Stomach smooth muscle (tissue), 2 donors: Measurements from ENCODE around the gene VSTM1.
"Not testable (repeated sequence)": the region's sequence is repeated elsewhere in the genome, so short reads cannot be mapped to it uniquely, and the experiment has no call there.

Experiments
- H3K27ac ChIP-seq: one replicate; pipeline ENCODE4 v1.7.0; 2013; ENCODE audit warnings: mild to moderate bottlenecking, low read length, inconsistent platforms
- H3K27me3 ChIP-seq, 2 donors: one replicate each; pipeline ENCODE4 v1.7.0; 2013; ENCODE audit warnings: low read length in 2 of 2; ENCODE audit not compliant: insufficient read depth in 2 of 2, control insufficient read depth in 1 of 2
- H3K36me3 ChIP-seq, 2 donors: one replicate each; pipeline ENCODE4 v1.7.0; 2013; ENCODE audit warnings: low read length in 2 of 2; ENCODE audit not compliant: control insufficient read depth in 2 of 2, insufficient read depth in 2 of 2
- H3K4me1 ChIP-seq: one replicate; pipeline ENCODE4 v1.7.0; 2013; ENCODE audit warnings: low read length; ENCODE audit not compliant: control insufficient read depth, insufficient read depth
- H3K4me3 ChIP-seq, 2 donors: one replicate each; pipeline ENCODE4 v1.7.0; 2013; ENCODE audit warnings: low read length in 2 of 2
- H3K9ac ChIP-seq, 2 donors: one replicate each; pipeline ENCODE4 v1.7.0; 2013; ENCODE audit warnings: low read length in 2 of 2, mild to moderate bottlenecking in 1 of 2
- H3K9me3 ChIP-seq, 2 donors: one replicate each; pipeline ENCODE4 v1.7.0; 2013; ENCODE audit warnings: low read length in 2 of 2; ENCODE audit not compliant: control insufficient read depth in 2 of 2
- donor health status: healthy.
- donor health status: Pancreatic carcinoma.

VSTM1 gene

DNA sequence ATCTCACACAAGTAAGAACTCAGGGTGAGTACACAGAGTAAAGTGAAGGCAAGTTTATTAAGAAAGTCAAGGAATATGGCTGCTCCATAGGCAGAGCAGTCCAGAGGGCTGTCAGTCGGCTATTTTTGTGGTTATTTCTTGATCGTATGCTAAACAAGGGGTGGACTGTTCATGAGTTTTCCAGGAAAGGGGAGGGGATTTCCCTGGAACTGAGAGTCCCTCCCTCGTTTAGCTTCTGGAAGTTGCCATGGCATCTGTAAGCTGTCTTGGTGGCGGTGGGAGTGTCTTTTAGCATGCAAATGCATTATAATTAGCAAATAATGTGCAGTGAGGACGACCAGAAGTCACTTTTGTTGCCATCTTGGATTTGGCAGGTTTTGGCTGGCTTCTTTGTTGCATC, 5.8 kb upstream of the VSTM1 start:
- H3K4me3 ChIP-seq: no peak overlapping the region
- no peaks in the 10 kb centered on the region for H3K4me1 ChIP-seq
- H3K9me3 ChIP-seq: peaks cover 4 to 14% of the 10 kb centered on the region in 2 donors
- H3K27me3 ChIP-seq: no peaks in the 10 kb centered on the region
- no peak overlapping the region for H3K27ac ChIP-seq
- no peaks in the 10 kb centered on the region for H3K36me3 ChIP-seq
- no peak overlapping the region for H3K9ac ChIP-seq

DNA sequence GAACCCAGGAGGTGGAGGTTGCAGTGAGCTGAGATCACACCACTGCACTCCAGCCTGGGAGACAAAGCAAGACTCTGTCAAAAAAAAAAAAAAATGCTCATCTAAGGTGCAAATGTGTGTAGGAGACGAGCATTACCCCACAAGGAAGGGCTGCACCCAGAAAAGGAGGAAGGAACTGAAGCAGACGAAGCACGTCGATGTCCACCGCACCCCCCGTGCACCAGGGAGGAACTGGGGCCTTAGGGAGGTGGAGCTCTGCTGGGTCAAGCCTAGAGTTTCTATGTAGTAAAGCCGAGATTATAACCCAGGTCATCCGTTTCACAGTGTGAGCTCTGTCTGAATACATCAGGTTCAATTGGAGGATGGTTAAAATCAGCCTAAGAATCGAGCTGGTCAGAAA, 1.1 kb downstream of the VSTM1 start:
- Histone ChIP-seq H3K4me1 (no peaks in the 10 kb centered on the region), H3K36me3 (no peaks in the 10 kb centered on the region), H3K27me3 (peaks cover 0 to 3% of the 10 kb centered on the region in 2 donors), H3K27ac (no peak overlapping the region), H3K4me3 (no peak overlapping the region), H3K9ac (no peak overlapping the region), H3K9me3 (peaks cover 0 to 7% of the 10 kb centered on the region in 2 donors)

DNA sequence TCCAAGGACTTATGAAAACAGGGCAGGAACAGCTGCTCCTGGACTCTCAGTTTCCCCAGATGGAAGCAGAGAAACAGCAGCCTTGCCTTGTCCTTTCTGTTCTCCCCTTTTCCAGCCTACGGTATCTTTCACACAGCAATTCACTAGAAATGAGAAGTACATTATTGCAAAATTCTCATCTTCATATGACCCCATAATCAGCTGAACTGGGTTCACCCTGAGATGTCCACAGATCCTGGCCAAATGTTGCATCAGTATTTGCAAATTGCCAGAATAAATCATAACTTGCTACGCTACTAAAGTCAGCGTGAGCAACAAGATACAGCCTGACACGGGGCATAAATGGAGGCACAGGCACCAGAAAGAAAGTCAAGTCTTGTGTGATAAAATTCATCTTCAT, 16.1 kb downstream of the VSTM1 start:
- Histone ChIP-seq H3K36me3 (no peaks in the 10 kb centered on the region), H3K4me3 (no peak overlapping the region), H3K9me3 (no peaks in the 10 kb centered on the region), H3K27me3 (peaks cover 6 to 7% of the 10 kb centered on the region in 2 donors), H3K27ac (no peak overlapping the region), H3K9ac (no peak overlapping the region), H3K4me1 (no peaks in the 10 kb centered on the region)

DNA sequence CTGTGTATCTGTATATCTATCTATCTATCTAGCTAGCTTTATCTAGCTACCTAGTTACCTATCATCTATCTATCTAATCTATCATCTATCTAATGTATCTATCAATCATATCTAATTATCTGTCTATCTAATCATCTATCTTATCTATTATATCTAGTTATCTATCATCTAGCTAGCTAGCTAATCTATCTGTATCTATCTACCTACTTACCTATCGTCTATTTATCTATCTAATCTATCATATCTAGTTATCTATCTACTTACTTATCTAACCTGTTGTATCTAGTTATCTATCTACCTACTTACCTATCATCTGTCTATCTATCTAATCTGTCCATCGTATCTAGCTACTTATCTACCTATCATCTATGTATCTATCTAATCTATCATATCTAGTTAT, 17.9 kb downstream of the VSTM1 start:
- Histone ChIP-seq H3K9ac (no peak overlapping the region), H3K27ac (no peak overlapping the region), H3K27me3 (peaks cover 6 to 10% of the 10 kb centered on the region in 2 donors), H3K4me3 (no peak overlapping the region), H3K36me3 (no peaks in the 10 kb centered on the region), H3K9me3 (no peaks in the 10 kb centered on the region), H3K4me1 (no peaks in the 10 kb centered on the region)

DNA sequence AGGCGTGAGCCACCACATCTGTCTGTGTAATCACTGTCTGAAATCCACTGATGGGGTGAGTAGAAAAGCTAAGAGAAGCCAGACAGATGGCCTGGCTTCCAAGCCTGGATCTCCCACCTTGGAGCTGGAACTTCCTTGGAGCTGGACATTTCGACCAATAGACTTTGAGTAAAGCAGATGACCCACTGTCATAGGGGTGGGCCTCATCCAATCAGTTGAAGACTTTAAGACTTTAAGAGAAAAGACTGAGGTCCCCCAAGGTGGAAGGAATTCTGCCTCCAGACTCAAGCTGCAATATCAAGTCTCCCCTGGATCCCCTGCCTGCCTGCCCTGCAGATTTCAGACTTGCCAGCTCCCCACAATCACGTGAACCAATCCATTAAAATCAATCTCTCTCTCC, 20.7 kb downstream of the VSTM1 start:
- H3K36me3 ChIP-seq: no peaks in the 10 kb centered on the region
- H3K4me3 ChIP-seq: no peak overlapping the region
- no peak overlapping the region for H3K9ac ChIP-seq
- H3K4me1 ChIP-seq: no peaks in the 10 kb centered on the region
- peaks cover 6 to 10% of the 10 kb centered on the region in 2 donors for H3K27me3 ChIP-seq
- H3K27ac ChIP-seq: no peak overlapping the region
- H3K9me3 ChIP-seq: no peaks in the 10 kb centered on the region

DNA sequence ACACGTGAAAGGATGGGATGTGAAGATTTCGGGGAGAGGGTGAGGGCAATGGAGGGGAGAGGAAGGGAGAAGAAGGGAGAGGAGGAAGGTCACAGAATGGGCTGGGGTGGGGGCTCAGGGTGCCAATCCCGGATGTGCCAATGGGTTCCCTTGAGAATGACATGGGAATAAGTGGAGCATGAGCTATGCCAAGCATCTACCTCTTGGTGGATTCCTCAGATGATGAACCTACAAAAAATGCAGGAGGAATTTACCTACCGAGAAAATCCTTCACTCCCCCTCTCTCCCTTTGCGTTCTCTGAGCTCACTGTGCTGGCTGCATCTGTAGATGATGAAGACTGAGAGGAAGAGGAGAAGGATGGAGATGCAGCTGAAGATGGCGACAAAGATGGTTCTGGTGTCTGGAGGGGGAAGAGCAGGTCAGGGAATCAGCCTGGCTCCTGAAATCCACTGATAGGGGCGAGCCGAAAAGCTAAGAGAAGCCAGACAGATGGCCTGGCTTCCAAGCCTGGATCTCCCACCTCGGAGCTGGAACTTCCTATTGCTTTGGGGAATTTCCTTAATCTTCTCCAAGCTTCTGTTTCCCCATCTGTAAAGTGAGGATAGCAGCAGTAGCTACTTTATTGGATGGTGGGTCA, 21.6 kb downstream of the VSTM1 start:
- Histone ChIP-seq H3K27me3 (peaks cover 4 to 6% of the 10 kb centered on the region in 2 donors), H3K36me3 (no peaks in the 10 kb centered on the region), H3K9ac (no peak overlapping the region), H3K4me1 (no peaks in the 10 kb centered on the region), H3K4me3 (no peak overlapping the region), H3K27ac (no peak overlapping the region), H3K9me3 (no peaks in the 10 kb centered on the region)

DNA sequence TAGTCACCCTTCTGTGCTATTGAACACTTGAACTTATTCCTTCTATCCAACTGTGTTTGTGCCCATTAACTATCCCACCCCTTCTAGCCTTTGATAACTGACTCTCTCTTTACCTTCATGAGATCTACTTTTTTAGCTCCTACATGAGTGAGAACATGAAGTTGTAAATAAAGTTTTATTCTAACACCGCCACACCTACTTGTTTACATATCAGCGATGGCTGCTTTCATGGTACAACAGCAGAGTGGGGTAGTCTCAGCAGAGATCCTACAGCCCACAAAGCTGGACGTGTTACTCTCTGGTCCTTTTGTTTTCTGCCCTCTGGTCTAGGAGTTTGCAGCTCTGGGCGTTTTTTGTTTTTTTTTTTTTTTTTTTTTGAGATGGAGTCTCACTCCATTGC, 23.7 kb downstream of the VSTM1 start:
- no peaks in the 10 kb centered on the region for H3K36me3 ChIP-seq
- H3K4me3 ChIP-seq: no peak overlapping the region
- no peak overlapping the region for H3K9ac ChIP-seq
- H3K9me3 ChIP-seq: no peaks in the 10 kb centered on the region
- H3K27me3 ChIP-seq: peaks cover 0 to 6% of the 10 kb centered on the region in 2 donors
- H3K27ac ChIP-seq: no peak overlapping the region
- H3K4me1 ChIP-seq: no peaks in the 10 kb centered on the region

DNA sequence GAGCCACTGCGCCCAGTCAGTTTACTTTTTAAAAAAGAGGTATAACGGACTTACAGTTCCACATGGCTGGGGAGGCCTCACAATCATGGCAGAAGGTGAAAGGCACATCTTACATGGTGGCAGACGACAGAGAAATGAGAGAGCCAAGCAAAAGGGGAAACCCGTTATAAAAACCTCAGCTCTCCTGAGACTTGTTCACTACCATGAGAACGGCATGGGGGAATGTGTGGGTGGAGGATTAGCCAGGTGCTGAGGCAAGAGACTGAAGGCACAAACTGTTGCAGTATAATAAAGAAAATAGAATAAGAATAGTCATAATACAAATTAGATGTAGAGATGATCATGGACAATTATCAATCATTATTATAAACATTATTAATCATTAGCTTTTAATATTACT, 27.2 kb downstream of the VSTM1 start:
- not testable (repeated sequence) for H3K9me3 ChIP-seq, H3K4me1 ChIP-seq, H3K27ac ChIP-seq, H3K9ac ChIP-seq, H3K36me3 ChIP-seq, H3K4me3 ChIP-seq, H3K27me3 ChIP-seq

DNA sequence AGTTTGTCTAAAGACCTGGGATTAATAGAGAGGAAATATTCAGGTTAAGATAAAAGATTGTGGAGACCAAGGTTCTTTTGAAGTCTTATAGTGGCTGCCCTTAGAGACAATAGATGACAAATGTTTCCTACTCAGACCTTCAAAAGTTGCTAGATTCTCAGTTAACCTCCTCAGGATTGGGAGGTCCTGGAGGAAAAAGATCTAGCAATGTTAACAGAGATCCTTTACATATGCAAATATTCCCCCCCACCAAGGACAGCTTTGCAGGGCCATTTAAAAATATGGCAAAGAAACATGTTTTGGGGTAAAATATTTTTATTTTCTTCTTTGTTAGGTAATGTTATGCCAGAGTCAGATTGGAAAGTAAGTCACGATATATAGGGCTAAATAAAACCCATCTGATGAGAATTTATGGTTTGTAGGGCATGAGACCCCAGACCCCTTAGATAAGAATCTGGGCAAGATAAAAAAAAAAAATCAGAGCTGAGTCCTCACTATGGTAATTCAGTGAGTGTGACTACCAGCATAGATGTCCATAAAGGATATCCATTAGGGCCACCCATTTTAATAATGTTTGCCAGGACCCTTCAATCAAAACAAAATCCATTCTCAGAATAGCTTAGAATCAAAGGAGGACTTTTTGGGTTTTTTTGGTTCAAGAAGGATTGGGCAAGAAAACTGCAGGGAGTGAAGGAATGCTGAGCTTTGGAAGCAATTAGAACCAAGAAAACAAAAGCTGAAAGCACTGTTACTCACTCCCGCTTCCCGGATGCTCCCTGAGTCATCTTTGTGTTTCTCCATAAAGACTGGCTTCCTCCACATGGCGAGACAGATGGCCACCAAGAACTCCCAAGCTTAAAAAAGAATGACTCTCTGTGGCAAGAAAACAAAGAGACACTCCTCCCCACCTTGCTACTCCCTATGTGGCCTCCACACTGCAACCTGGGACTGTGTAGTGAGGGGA, 28.2 kb downstream of the VSTM1 start:
- Histone ChIP-seq H3K27me3 (peaks cover 4% of the 10 kb centered on the region in 2 donors), H3K4me3 (no peak overlapping the region), H3K4me1 (no peaks in the 10 kb centered on the region), H3K36me3 (no peaks in the 10 kb centered on the region), H3K27ac (no peak overlapping the region), H3K9me3 (no peaks in the 10 kb centered on the region), H3K9ac (no peak overlapping the region)

DNA sequence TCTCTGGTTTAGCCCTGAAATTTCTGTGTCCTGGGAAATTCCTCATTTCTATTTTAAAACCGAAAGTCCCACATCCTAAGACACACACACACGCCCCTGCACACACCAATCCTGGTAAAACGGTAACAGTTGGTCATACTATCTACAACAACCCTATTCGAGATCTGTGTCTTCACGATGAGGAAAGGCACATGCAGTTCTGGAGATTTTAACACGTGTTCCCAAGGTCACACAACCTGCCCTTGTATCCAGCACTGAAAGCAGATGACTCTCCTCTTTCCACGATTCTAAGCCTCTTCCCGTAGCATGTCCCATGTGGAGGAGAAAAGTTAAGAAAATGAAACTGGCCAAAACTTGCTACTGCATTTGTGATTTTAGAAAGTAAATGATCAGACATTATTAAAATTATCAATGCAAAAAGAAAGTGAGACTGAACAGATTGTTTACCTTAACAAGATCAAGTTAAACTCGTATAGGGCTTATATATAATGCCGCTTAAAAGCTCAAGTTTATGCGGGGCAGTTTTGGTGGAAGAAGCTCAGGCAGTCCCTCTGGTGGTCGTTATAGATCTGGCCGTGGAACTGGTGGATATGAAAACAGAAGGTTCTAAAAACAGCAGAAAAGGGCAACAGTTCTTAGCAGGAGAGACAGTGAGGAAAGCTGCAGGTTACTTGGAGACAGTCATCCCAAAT, 32.7 kb downstream of the VSTM1 start:
- Histone ChIP-seq H3K36me3 (no peaks in the 10 kb centered on the region), H3K4me3 (no peak overlapping the region), H3K27ac (no peak overlapping the region), H3K27me3 (peaks cover 4% of the 10 kb centered on the region in 2 donors), H3K4me1 (no peaks in the 10 kb centered on the region), H3K9ac (no peak overlapping the region), H3K9me3 (no peaks in the 10 kb centered on the region)
